ENCODE results near the gene NEURL1B.

GRCh38 chr5:172664681-172665541, 23.8 kb downstream of the NEURL1B start:
- TF ChIP-seq POLR2A (IDR thresholded peaks at IDR 0.05) (no peak), CTCF (IDR thresholded peaks at IDR 0.05) (no peak)

Measured in tibial nerve (tissue), 3 donors.